OCI-LY7 (cell line): ENCODE measurements around the gene CCDC33.

ENCODE experiments used
- EZH2phosphoT487 ChIP-seq: fragments of 200-600 bp; sonication (generic); IDR thresholded peaks from 2 replicates; pipeline ENCODE4 v1.6.1; 2018; ENCODE audit warnings: low read depth, borderline replicate concordance, mild to moderate bottlenecking, mixed run types, antibody characterized with exemption, low read length, moderate library complexity, mixed read lengths
- TF ChIP-seq, protein P1 (sequence below): fragments of 200-600 bp; sonication (generic); conservative IDR thresholded peaks from 2 replicates; pipeline ENCODE4 v1.5.1; 2014; ENCODE audit warnings: mild to moderate bottlenecking, antibody characterized with exemption, low read length, moderate library complexity, mixed read lengths

DNA sequence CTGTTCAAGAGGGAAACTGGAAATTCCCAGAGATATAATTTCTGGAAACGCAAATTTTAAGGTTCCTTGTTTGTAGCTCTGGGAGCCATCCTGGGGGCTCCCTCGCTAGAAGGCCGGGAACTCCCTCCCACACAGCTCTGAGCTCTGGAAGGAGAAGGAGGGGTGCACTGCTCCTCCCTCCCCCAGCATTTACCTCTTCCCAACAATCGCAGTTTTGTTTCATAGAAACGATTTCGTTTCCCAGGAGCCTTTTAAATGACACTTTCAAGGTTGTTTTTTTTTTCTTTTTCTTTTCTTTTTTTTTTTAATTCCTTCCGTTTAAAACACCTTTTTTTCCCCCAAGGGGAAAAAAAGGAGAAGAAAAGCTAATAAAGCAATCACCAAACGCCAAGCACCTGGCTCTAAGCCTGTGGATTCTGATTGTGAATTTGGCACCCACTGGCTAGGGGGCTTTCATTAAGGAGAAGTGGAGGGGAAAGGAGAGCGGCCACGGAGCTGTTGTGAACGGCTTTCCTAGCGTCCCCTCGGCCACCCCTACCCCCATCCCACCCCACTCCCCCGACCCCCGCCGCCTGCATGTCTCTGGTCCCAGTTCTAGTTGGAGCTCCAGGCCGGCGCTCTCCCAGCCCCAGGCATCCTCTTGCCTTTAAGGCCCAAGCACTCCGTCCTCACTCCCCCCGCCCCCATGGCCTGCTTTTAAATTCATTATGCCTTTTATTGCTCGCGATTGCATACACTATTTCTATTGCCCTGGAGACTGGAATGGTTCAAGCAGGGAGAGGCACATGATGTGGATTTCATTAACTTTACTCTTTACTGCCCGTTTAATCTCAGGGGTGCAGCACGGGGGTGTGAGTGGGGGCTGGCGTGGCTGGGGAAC, 13.6 kb upstream of the CCDC33 start:
- TF ChIP-seq, protein P1, sequence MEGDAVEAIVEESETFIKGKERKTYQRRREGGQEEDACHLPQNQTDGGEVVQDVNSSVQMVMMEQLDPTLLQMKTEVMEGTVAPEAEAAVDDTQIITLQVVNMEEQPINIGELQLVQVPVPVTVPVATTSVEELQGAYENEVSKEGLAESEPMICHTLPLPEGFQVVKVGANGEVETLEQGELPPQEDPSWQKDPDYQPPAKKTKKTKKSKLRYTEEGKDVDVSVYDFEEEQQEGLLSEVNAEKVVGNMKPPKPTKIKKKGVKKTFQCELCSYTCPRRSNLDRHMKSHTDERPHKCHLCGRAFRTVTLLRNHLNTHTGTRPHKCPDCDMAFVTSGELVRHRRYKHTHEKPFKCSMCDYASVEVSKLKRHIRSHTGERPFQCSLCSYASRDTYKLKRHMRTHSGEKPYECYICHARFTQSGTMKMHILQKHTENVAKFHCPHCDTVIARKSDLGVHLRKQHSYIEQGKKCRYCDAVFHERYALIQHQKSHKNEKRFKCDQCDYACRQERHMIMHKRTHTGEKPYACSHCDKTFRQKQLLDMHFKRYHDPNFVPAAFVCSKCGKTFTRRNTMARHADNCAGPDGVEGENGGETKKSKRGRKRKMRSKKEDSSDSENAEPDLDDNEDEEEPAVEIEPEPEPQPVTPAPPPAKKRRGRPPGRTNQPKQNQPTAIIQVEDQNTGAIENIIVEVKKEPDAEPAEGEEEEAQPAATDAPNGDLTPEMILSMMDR, result no peak
- no peak for TF ChIP-seq EZH2phosphoT487
